ENCODE data around the gene GYG2.
"Not testable (repeated sequence)": the region's sequence is repeated elsewhere in the genome, so short reads cannot be mapped to it uniquely, and the experiment has no call there.

The GYG2 gene

GRCh38 chrX:2874222-2875135 is 45.7 kb downstream of the GYG2 start:
- DNase-seq, result no peak

- no peak for DNase-seq
Observed at GRCh38 chrX:2875136-2875481, 46.4 kb downstream of the GYG2 start.

GRCh38 chrX:2875798-2876399 is 47.2 kb downstream of the GYG2 start:
- DNase-seq, result no peak

- no peak for DNase-seq
Observed at GRCh38 chrX:2878563-2878962, 49.8 kb downstream of the GYG2 start.

GRCh38 chrX:2879670-2880069 is 50.9 kb downstream of the GYG2 start:
- no peak for DNase-seq

GRCh38 chrX:2883770-2884169 is 55.0 kb downstream of the GYG2 start:
- DNase-seq, result no peak

GRCh38 chrX:2888309-2888708 is 59.6 kb downstream of the GYG2 start:
- no peak for DNase-seq

- no peak for DNase-seq
Observed at GRCh38 chrX:2889045-2889605, 60.4 kb downstream of the GYG2 start.

GRCh38 chrX:2889706-2890490 is 61.2 kb downstream of the GYG2 start:
- DNase-seq, result not testable (repeated sequence)

GRCh38 chrX:2890536-2891460 is 62.1 kb downstream of the GYG2 start:
- DNase-seq, result not testable (repeated sequence)

GRCh38 chrX:2892816-2893215 is 64.1 kb downstream of the GYG2 start:
- no peak for DNase-seq

GRCh38 chrX:2894885-2895292 is 66.2 kb downstream of the GYG2 start:
- DNase-seq, result no peak

GRCh38 chrX:2897311-2897689 is 68.6 kb downstream of the GYG2 start:
- no peak for DNase-seq

- peak; percentile 19 for DNase-seq
Observed at GRCh38 chrX:2897690-2898623, 69.2 kb downstream of the GYG2 start.

GRCh38 chrX:2898846-2899512 is 70.2 kb downstream of the GYG2 start:
- DNase-seq, result no peak

GRCh38 chrX:2901367-2902036 is 72.8 kb downstream of the GYG2 start:
- DNase-seq, result no peak

- DNase-seq, result no peak
Observed at GRCh38 chrX:2902841-2903240, 74.1 kb downstream of the GYG2 start.

- DNase-seq, result no peak
Observed at GRCh38 chrX:2903366-2903765, 74.6 kb downstream of the GYG2 start.

- no peak for DNase-seq
Observed at GRCh38 chrX:2907295-2907694, 78.6 kb downstream of the GYG2 start.

GRCh38 chrX:2908125-2908685 is 79.5 kb downstream of the GYG2 start:
- DNase-seq, result no peak

All from CD4-positive, alpha-beta T cell treated with Interleukin-15 for 1 hour (primary cell).